GM19463 (cell line): ENCODE results near the gene ATP6V1G2.

Source experiments
- ATAC-seq: cut with Tn5 transposase; IDR thresholded peaks from one replicate; pipeline ENCODE4 v1.9.1; 2021; ENCODE audit warnings: mild to moderate bottlenecking, moderate library complexity; ENCODE audit not compliant: unreplicated experiment

ATP6V1G2 gene

GRCh38 chr6:31548544-31548873, 2.1 kb upstream of the ATP6V1G2 start:
- no peak for ATAC-seq

GRCh38 chr6:31547727-31548543, 1.5 kb upstream of the ATP6V1G2 start:
- no peak for ATAC-seq

- ATAC-seq = peak; percentile 79
Observed at GRCh38 chr6:31546958-31547726, 734 bp upstream of the ATP6V1G2 start, which contains the start of gene NFKBIL1. Gene NFKBIL1, plus strand, starts transcription at chr6:31547608. Its CDS starts 87 bp downstream, at chr6:31547695.

- ATAC-seq = no peak
Observed at GRCh38 chr6:31545291-31545690, 1.1 kb downstream of the ATP6V1G2 start.

- no peak for ATAC-seq
Observed at GRCh38 chr6:31544676-31545075, 1.7 kb downstream of the ATP6V1G2 start.

- ATAC-seq = no peak
Observed at GRCh38 chr6:31543639-31544038, 2.8 kb downstream of the ATP6V1G2 start.

GRCh38 chr6:31541658-31542521, 4.5 kb downstream of the ATP6V1G2 start, which contains the start of gene DDX39B:
Gene DDX39B, minus strand, starts transcription at chr6:31542003. Its CDS starts 1,471 bp downstream, at chr6:31540532.
- ATAC-seq = peak; percentile 68

- no peak for ATAC-seq
Observed at GRCh38 chr6:31541059-31541657, 5.2 kb downstream of the ATP6V1G2 start.

- no peak for ATAC-seq
Observed at GRCh38 chr6:31540640-31541039, 5.8 kb downstream of the ATP6V1G2 start.

- ATAC-seq = no peak
Observed at GRCh38 chr6:31538805-31539400, 7.5 kb downstream of the ATP6V1G2 start.

GRCh38 chr6:31535538-31536324, 10.7 kb downstream of the ATP6V1G2 start:
- no peak for ATAC-seq

GRCh38 chr6:31534521-31535040, 11.8 kb downstream of the ATP6V1G2 start:
- no peak for ATAC-seq

GRCh38 chr6:31534011-31534410, 12.4 kb downstream of the ATP6V1G2 start:
- no peak for ATAC-seq

- no peak for ATAC-seq
Observed at GRCh38 chr6:31533455-31533841, 13.0 kb downstream of the ATP6V1G2 start.

- no peak for ATAC-seq
Observed at GRCh38 chr6:31532644-31533454, 13.6 kb downstream of the ATP6V1G2 start.

GRCh38 chr6:31531771-31532643, 14.4 kb downstream of the ATP6V1G2 start:
- no peak for ATAC-seq

- ATAC-seq = no peak
Observed at GRCh38 chr6:31531162-31531561, 15.2 kb downstream of the ATP6V1G2 start.
